HG02759 (cell line): Measurements from ENCODE around the gene NOL4L.

Source experiments
- ATAC-seq: cut with Tn5 transposase; IDR thresholded peaks from one replicate; pipeline ENCODE4 v1.9.1; 2021; ENCODE audit warnings: mild to moderate bottlenecking, moderate library complexity; ENCODE audit not compliant: unreplicated experiment

NOL4L gene

DNA sequence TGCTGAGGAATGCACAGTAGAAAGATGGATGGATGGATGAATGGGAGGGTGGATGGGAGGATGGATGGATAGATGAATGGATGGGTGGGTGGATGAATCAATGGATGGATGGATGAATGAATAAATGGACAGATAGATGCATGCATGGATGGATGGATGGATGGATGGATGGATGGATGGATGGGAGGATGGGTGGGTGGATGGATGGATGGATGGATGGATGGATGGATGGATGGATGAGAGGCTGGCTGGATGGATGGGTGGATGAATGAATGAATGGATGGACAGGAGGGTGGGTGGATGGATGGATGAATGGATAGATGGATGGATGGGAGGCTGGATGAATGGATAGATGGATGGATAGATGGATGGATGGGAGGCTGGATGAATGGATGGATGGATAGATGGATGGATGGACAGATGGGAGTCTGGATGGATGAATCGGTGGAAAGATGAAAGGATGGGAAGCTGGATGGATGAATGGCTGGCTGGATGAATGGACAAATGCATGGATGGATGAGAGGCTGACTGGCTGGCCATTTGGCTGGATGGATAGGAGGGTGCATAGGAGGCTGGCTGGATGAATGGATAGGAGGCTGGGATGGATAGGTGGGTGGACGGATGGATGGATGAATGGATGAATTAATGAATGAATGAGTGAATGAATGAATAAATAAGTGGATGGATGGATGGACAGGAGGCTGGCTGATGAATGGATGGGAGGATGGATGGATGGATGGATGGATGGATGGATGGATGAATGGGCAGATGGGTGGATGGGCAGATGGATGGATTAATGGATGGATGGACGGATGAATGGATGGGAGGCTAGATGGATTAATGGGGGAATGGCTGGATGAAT lies 28.3 kb upstream of the NOL4L start:
- ATAC-seq = no peak

DNA sequence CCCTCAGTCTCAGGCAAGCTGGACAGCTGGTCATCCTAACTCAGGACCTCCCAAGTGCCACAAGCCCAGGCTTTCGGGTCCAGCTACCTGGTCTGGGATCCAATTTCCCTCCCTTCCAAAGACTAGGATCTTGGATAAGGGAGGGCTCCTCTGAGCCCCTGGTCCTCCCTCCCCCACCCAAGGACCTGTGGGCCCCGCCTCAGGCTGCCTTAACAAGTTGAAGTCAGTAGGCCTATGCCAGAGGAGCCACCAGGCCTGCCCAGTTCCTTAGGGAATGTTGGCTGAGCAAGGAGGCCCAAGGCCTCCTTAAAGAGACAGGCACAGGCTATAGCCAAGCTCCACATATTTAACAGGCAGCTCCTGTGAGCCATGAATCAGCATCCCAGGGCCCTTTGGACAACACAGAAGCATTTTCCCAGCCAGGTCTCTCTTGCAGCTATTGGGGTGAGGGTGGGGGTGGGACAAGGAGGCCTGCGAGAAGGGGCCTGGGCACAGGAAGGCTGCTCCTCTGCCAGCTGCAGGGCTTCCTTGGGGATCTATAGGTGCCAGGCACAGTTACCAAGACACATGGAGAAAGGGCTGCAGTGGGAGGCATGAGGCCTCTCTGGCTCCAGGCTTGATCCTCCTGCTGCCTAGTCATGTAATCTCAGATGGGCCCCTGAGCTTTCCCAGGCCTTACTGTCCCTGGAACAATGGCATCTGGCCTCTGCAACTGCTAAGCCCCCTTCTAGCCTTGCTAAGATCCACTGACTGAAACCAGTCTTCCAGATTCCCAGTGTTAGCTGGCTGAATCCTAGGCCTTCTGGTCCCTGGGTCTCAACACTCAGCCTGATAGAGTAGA lies 27.4 kb upstream of the NOL4L start:
- no peak for ATAC-seq

DNA sequence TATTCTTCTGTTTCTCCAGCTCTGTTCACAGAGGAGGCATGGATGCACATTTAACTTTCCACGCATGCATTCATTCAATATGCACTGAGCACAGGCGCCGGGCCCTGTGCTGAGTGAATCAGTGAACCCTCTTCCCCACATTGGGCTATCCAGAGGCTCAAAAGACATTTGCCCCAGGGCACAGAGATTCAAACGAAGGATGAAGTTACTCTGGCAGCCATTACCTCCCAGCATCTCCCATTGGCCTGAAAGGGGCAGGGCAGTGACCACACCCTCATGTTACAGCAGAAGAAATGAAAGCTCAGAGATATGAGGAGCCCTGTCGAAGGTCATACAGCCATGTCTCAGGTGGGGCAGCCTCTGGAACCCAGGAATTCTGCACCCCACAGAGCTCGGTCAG lies 26.7 kb upstream of the NOL4L start:
- no peak for ATAC-seq

DNA sequence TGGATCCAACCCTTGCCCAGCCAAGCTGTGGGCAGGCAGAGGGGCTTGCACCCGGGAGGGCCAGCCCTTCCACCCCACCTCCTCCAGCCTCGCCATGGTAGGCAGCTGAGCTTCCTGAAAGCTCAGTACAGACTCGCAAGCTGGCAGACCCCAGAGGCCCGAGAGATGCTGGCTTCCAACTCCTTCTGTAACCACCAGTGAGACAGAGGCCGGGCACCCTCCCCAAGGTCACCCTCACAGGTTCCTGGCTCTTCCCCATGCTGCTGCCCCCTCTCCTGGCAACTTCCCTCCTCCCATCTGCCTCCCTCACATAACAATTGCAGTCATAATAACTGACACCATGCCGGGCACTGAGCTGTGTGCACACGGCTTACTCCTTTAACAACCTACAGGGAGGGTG lies 26.2 kb upstream of the NOL4L start:
- ATAC-seq = no peak

- no peak for ATAC-seq
Measured at GRCh38 chr20:32610472-32611218, 25.5 kb upstream of the NOL4L start.

DNA sequence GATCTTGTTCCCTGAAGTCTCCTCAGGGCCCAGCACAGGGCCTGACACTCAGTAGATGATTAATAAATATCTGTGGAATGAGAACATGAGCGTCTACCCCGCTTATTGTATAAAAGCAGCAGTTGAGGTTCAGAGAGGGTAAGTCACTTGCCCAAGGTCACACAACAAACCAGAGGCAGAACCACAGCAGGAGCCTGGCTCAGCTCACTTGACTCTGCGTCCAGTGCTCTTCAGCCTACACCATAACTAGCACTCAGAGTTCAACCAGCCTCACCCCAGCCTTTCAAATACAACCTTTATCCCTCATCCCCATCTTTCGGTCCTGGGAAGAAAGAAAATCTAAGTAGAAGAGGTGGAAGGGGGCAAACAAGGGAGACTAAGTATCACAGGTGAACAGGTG lies 24.9 kb upstream of the NOL4L start:
- no peak for ATAC-seq

DNA sequence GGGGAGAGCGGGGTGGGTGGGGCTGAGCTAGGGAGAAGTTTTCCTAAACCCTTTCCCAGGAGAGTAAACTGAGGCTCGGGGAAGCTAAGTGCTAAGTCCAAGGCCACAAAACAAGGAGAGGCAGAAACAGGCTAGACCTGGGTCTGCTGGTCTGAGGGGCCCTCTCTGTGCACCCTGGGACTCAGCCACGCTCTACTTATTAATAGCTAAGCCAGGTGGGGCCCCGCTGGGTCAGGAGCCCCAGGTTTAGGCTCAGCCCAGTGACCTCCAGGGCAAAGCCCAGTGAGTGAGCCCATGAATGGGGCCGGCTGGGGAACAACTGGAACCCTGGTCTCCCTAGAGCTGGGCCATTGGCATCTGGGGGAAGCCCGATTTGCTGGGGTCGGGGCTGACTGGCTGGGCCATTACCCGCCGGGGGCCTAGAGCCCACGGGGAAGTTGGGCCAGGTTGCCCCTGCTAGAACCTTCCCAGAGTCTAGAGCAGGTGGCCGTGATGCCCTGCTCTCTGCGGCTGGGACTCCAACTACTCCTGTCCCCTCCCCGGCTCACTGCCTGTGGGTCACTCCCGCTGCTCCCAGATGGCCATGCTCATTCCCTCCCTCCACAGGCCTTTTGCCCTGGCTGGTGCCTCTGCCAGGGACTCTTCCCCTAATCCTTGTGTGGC lies 24.1 kb upstream of the NOL4L start:
- ATAC-seq = no peak

DNA sequence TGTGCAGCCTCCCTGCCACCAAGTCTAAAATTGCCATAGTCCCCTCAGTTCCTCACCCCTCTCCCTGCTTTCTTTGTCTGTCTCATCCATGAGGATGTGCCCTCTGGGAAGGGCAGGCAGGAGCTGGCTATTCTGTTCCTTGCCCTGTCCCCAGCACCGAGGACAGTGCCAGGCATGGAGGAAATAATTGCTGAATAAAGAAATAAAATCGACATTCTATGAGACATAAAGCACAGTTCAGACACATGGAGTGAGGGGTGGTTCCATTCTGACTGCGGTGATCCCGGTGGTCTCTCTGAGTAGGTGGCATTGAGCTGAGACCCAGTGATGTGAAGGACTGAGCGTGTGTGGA lies 23.5 kb upstream of the NOL4L start:
- ATAC-seq = no peak

GRCh38 chr20:32607727-32608663 lies 22.9 kb upstream of the NOL4L start:
- ATAC-seq = no peak

- ATAC-seq = no peak
Measured at GRCh38 chr20:32607324-32607723, 22.2 kb upstream of the NOL4L start.

DNA sequence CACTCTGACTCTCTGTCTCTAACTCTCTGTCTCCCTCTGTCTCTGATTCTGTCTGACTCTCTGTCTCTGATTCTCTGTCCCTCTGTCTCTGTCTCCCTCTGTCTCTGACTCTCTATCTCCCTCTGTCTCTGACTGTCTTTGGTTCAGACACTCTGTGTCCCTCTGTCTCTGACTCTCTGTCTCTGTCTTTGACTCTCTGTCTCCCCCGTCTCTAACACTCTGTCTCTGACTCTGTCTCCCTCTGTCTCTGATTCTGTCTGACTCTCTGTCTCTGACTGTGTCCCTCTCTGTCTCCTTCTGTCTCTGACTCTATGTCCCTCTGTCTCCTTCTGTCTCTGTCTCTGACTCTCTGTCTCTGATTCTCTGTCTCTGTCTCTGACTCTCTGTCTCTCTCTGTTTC lies 21.7 kb upstream of the NOL4L start:
- no peak for ATAC-seq

DNA sequence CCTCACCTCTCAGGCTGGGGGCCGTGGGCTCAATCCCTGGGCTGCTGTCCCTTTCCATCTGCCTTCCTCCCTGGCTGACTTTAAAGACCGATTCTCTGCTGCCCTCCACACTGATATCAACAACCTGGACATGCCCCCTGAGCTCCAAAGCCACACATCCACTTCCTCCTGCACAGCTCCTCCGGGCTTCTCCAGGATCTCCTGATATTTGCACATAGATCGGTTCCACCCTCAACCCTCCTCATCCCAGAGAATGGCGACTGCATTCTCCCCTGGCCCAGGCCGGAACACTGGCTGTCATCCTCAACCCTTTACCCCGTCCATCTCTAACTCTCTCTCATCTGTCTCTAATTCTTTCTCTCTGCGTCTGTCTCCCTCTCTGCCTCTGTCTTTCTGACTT lies 21.0 kb upstream of the NOL4L start:
- ATAC-seq = no peak

DNA sequence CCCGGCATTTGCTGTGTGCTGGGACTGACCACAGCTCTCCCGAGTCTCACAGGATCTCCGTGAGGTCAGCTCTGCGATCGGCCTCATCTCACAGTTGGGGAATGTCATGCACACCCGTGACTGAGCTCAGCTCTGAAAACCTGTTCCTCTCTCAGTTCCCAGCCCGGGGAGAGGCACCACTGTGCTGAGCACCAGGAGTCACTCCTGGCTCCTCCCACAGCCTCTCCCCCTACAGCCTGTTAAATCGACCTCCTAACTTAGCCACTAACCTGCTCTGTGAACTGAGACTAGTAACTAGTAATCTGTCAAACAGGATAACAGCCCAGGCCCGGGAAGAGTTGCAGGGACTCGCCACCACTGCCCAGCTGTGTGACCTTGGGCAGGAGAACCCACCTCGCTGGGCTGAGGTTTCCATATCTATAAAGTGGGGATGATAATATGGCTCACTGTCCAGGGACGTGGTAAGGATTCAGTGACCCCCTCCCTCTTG lies 20.1 kb upstream of the NOL4L start:
- ATAC-seq = no peak

GRCh38 chr20:32603046-32603726 lies 18.1 kb upstream of the NOL4L start:
- no peak for ATAC-seq

DNA sequence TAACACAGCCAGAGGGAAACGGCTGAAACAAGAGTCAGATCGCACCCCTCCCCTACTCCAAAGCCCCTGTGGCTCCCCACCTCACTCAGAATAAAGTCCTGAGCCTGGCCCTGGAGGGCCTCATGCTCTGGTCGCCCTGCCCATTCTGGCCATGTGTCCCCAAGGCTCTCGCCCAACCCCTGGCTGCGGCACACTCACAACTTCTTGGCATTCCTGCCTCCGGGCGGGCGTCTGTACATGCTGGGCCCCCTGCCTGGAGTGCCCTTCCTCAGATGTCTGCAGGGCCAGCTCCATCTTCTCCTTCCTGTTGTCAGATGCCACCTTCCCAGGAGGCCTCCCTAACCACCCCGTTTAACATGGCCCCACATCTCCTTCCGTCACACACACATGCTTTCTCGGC lies 17.1 kb upstream of the NOL4L start:
- no peak for ATAC-seq

- no peak for ATAC-seq
Measured at GRCh38 chr20:32600681-32601237, 15.6 kb upstream of the NOL4L start.

GRCh38 chr20:32599783-32600340 lies 14.7 kb upstream of the NOL4L start:
- no peak for ATAC-seq

DNA sequence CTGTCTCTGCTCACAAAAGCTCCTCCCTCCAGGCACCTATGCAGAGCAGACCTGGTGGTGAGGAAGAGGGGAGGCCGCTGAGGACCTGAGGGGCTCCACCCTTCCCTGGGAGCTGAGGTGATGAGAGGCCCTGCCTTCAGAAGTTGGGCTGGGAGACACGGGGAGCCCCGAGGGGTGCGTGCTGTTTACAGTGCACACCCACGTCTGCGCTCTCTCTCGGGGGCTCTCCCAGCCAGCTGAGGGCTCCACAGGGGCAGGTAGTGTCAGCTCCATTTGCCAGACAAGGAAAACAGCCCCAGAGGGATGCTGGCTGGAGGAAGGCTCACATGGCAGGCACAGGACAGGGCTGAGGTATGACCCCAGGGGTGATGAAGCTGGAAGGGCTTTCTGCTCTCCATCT lies 13.5 kb upstream of the NOL4L start:
- no peak for ATAC-seq

GRCh38 chr20:32597714-32598113 lies 12.6 kb upstream of the NOL4L start:
- ATAC-seq = no peak
